ENCODE results near the gene FLRT2. TPM values are rescaled to one million over a fixed set of nuclear protein-coding genes. Genes with fewer than 3 reads are reported as not detected.

The FLRT2 gene
- total and polyA plus RNA-seq, 10 of the 15 experiments (the other 5 are each of a cell fraction or from before 2014, with no cell fraction given): 0.03 to 0.13 TPM; not detected in 8

DNA sequence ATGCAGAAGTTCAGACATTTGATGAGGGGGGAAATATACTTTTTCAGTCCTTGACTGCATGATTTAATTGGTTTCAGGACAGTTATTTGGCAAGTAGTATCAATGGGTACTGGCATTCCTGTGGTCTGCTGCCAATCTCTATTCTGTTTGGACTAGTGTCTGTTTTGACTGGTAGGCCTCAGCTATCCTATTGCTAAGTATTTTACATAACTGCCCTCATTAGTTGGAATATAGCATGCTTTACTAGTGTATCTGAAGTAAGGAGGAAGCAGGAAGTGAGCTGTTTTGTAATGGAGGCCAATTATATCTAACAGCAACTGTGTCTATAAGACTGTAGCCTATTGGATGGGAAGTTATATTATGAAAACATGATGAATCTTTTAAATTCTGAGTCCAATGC, 104.3 kb downstream of the FLRT2 start:
- no peak overlapping the region for H3K4me2 ChIP-seq (ENCODE audit: control insufficient read depth, insufficient read depth)
- ATAC-seq (no peak), DNase-seq (ENCODE audit: low read depth, low spot score) (no peak), FAIRE-seq (no peak)
- H3K79me2 ChIP-seq (ENCODE audit: control insufficient read depth, insufficient read depth, low read length): no peaks in the 10 kb centered on the region
- in situ Hi-C loops (cut with MboI) (no loop called here), intact Hi-C loops (cut with micrococcal nuclease; ENCODE audit: unreplicated experiment) (no loop called here)
- H4K20me1 ChIP-seq (ENCODE audit: control insufficient read depth, insufficient read depth): no peaks in the 10 kb centered on the region
- RAD21 ChIA-PET (ENCODE audit: unreplicated experiment): no interaction called here
- H3K4me3 ChIP-seq: no peak overlapping the region
- H3K9me3 ChIP-seq (replicated peaks; ENCODE audit: control insufficient read depth, insufficient read depth, low read length): no peaks in the 10 kb centered on the region
- SMC1A ChIA-PET (ENCODE audit: uncharacterized antibody, unreplicated experiment): no interaction called here
- POLR2A ChIA-PET: no interaction called here
- H3K4me1 ChIP-seq (ENCODE audit: control insufficient read depth, insufficient read depth, low read length): no peaks in the 10 kb centered on the region
- no peaks in the 10 kb centered on the region for H3K36me3 ChIP-seq (ENCODE audit: control insufficient read depth in 2 of 2, insufficient read depth in 2 of 2, low read length in 1 of 2)
- no TSS peak for BruUV-seq (replicated peaks)
- H3K27ac ChIP-seq (ENCODE audit: control insufficient read depth, insufficient read depth): no peak overlapping the region
- no peak overlapping the region for H3K9ac ChIP-seq (ENCODE audit: control insufficient read depth, insufficient read depth, low read length)
- H2AFZ ChIP-seq (ENCODE audit: control insufficient read depth, low read depth, low read length): no peak overlapping the region
- CTCF ChIA-PET: interaction anchor here (0.6 kb wide), 1 partner anchor 593 kb away, joined by 4 read pairs; no protein-coding TSS in a partner anchor
- H3K27me3 ChIP-seq (replicated peaks in 1 of 2; ENCODE audit: control insufficient read depth in 2 of 2, insufficient read depth in 2 of 2, low read length in 1 of 2): no peaks in the 10 kb centered on the region
- TF ChIP-seq ZSCAN29 (IDR thresholded peaks at IDR 0.05): no peak
- no peak for TF ChIP-seq ZNF217 (IDR thresholded peaks at IDR 0.05)
- TF ChIP-seq ZBED1 (IDR thresholded peaks at IDR 0.05; ENCODE audit: borderline replicate concordance): no peak
- TF ChIP-seq FOS (IDR thresholded peaks at IDR 0.05; ENCODE audit: borderline replicate concordance, extremely low read depth, insufficient read length): no peak
- no peak for TF ChIP-seq KAT2A (conservative IDR thresholded peaks at IDR 0.05; ENCODE audit: control insufficient read depth, low read depth, low read length)
- TF ChIP-seq, protein P1, sequence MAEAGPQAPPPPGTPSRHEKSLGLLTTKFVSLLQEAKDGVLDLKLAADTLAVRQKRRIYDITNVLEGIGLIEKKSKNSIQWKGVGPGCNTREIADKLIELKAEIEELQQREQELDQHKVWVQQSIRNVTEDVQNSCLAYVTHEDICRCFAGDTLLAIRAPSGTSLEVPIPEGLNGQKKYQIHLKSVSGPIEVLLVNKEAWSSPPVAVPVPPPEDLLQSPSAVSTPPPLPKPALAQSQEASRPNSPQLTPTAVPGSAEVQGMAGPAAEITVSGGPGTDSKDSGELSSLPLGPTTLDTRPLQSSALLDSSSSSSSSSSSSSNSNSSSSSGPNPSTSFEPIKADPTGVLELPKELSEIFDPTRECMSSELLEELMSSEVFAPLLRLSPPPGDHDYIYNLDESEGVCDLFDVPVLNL (IDR thresholded peaks at IDR 0.05; ENCODE audit: low read depth, low read length): no peak
- TF ChIP-seq, protein P2, sequence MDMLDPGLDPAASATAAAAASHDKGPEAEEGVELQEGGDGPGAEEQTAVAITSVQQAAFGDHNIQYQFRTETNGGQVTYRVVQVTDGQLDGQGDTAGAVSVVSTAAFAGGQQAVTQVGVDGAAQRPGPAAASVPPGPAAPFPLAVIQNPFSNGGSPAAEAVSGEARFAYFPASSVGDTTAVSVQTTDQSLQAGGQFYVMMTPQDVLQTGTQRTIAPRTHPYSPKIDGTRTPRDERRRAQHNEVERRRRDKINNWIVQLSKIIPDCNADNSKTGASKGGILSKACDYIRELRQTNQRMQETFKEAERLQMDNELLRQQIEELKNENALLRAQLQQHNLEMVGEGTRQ (IDR thresholded peaks at IDR 0.05; ENCODE audit: borderline replicate concordance, low read depth, low read length): no peak
- TF ChIP-seq, protein P3, sequence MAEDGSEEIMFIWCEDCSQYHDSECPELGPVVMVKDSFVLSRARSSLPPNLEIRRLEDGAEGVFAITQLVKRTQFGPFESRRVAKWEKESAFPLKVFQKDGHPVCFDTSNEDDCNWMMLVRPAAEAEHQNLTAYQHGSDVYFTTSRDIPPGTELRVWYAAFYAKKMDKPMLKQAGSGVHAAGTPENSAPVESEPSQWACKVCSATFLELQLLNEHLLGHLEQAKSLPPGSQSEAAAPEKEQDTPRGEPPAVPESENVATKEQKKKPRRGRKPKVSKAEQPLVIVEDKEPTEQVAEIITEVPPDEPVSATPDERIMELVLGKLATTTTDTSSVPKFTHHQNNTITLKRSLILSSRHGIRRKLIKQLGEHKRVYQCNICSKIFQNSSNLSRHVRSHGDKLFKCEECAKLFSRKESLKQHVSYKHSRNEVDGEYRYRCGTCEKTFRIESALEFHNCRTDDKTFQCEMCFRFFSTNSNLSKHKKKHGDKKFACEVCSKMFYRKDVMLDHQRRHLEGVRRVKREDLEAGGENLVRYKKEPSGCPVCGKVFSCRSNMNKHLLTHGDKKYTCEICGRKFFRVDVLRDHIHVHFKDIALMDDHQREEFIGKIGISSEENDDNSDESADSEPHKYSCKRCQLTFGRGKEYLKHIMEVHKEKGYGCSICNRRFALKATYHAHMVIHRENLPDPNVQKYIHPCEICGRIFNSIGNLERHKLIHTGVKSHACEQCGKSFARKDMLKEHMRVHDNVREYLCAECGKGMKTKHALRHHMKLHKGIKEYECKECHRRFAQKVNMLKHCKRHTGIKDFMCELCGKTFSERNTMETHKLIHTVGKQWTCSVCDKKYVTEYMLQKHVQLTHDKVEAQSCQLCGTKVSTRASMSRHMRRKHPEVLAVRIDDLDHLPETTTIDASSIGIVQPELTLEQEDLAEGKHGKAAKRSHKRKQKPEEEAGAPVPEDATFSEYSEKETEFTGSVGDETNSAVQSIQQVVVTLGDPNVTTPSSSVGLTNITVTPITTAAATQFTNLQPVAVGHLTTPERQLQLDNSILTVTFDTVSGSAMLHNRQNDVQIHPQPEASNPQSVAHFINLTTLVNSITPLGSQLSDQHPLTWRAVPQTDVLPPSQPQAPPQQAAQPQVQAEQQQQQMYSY (CRISPR knock-in tag; IDR thresholded peaks at IDR 0.05): no peak
- TF ChIP-seq EZH2 (IDR thresholded peaks at IDR 0.05; ENCODE audit: borderline replicate concordance, control insufficient read depth, low read depth, low read length): no peak
- no peak for TF ChIP-seq NFYA (IDR thresholded peaks at IDR 0.05; ENCODE audit: borderline replicate concordance, low read depth, low read length)
- no peak for TF ChIP-seq RELB (IDR thresholded peaks at IDR 0.05; ENCODE audit: low read depth)
- no peak for TF ChIP-seq KLF5 (IDR thresholded peaks at IDR 0.05; ENCODE audit: partially characterized antibody)
- no peak for TF ChIP-seq BCL3 (IDR thresholded peaks at IDR 0.05; ENCODE audit: borderline replicate concordance, insufficient read depth, low read depth, low read length, poor library complexity, severe bottlenecking)
- TF ChIP-seq PAX8 (IDR thresholded peaks at IDR 0.05): no peak
- TF ChIP-seq SUPT20H (IDR thresholded peaks at IDR 0.05; ENCODE audit: borderline replicate concordance, control insufficient read depth, low read depth, low read length): no peak
- TF ChIP-seq CHD4 (IDR thresholded peaks at IDR 0.05): no peak

All from GM12878 (cell line).